Measurements from ENCODE around the gene CFAP61. TPM values are rescaled to one million over a fixed set of nuclear protein-coding genes. Genes with fewer than 3 reads are reported as not detected.

The CFAP61 gene
- total RNA-seq, 4 donors from 2014 or later = 0.19 to 1.4 (median 1.1) TPM

DNA sequence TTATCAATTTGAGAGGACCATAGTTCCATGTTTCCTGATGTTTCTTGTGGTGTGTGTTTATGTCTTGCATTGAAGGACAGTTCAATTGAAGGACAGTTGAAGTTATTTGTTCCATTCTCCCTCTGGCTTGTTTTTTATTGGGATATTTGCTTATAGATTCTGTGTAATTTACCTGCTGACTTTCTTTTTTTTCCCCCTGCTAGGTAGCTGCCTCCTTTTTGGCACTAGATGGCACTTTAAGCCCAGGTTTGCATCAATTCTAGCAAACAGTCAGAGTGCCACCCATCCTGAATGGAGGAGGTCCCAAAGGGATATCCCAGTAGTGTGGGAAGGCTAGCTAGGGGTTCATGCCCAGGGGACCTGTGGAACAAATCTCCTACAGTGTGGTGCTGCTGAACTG, 78.1 kb downstream of the CFAP61 start:
- intact Hi-C loops (cut with DNase I; ENCODE audit: low total_unique reads) = no loop called here
- DNase-seq (ENCODE audit: low spot score in 2 of 2) = no peak
- TF ChIP-seq, protein P1, sequence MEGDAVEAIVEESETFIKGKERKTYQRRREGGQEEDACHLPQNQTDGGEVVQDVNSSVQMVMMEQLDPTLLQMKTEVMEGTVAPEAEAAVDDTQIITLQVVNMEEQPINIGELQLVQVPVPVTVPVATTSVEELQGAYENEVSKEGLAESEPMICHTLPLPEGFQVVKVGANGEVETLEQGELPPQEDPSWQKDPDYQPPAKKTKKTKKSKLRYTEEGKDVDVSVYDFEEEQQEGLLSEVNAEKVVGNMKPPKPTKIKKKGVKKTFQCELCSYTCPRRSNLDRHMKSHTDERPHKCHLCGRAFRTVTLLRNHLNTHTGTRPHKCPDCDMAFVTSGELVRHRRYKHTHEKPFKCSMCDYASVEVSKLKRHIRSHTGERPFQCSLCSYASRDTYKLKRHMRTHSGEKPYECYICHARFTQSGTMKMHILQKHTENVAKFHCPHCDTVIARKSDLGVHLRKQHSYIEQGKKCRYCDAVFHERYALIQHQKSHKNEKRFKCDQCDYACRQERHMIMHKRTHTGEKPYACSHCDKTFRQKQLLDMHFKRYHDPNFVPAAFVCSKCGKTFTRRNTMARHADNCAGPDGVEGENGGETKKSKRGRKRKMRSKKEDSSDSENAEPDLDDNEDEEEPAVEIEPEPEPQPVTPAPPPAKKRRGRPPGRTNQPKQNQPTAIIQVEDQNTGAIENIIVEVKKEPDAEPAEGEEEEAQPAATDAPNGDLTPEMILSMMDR (IDR thresholded peaks at IDR 0.05) = no peak
- TF ChIP-seq POLR2A (IDR thresholded peaks at IDR 0.05) = no peak
- no peak overlapping the region for H3K4me3 ChIP-seq (ENCODE audit: low read depth, poor library complexity, severe bottlenecking)

DNA sequence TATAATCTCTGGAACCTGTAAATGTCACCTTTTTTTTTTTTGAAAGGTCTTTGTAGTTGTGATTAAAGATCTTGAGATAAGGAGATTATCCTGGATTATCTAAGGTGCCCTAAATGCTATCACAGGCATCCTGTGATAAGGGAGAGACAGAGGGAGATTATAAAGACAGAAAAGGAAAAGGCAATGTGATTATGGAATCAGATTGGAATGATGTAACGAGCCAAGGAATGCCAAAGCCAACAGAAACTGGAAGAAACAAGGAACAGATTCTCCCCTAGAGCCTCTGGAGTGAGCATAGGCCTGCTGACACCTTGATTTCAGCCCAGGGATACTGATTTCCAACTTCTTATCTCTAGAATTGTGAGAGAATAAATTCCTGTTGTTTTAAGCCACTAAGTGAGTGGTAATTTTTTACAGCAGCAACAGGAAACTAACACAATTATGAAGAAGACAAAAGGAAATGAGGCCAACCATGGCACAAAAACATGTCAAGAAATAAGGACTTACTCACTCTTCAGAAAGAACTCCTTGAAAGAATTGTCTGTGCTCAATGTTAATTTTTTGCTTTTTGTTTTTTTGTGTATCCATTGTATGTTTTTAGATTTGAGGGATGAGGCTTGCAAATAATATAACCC, 82.7 kb downstream of the CFAP61 start:
- no peak for TF ChIP-seq POLR2A (IDR thresholded peaks at IDR 0.05)
- TF ChIP-seq, protein P1 (IDR thresholded peaks at IDR 0.05) = no peak
- no peak for DNase-seq (ENCODE audit: low spot score in 2 of 2)
- H3K4me3 ChIP-seq (ENCODE audit: low read depth, poor library complexity, severe bottlenecking) = no peak overlapping the region
- intact Hi-C loops (cut with DNase I; ENCODE audit: low total_unique reads) = no loop called here
- 8 to 22% methylated on average over 1 of the region's 1 CpG for WGBS, 2 donors

DNA sequence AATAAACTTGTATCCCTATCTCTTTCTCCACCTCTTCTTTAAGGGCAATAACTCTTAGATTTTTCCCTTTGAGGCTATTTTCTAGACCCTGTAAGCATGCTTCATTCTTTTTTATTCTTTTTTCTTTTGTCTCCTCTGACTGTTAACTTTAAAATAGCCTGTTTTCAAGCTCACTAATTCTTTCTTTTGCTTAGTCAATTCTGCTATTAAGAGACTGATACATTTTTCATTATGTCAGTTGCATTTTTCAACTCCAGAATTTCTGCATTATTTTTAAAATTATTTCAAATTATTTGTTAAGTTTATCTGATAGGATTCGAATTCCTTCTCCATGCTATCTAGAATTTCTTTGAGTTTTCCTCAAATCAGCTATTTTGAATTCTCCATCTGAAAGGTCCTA, 84.0 kb downstream of the CFAP61 start:
- no peak for DNase-seq (ENCODE audit: low spot score in 2 of 2)
- intact Hi-C loops (cut with DNase I; ENCODE audit: low total_unique reads) = no loop called here
- no peak for TF ChIP-seq POLR2A (IDR thresholded peaks at IDR 0.05)
- TF ChIP-seq, protein P1 (IDR thresholded peaks at IDR 0.05) = no peak
- H3K4me3 ChIP-seq (ENCODE audit: low read depth, poor library complexity, severe bottlenecking) = no peak overlapping the region
- WGBS, 2 donors = 65 to 97% methylated on average over 1 of the region's 1 CpG

DNA sequence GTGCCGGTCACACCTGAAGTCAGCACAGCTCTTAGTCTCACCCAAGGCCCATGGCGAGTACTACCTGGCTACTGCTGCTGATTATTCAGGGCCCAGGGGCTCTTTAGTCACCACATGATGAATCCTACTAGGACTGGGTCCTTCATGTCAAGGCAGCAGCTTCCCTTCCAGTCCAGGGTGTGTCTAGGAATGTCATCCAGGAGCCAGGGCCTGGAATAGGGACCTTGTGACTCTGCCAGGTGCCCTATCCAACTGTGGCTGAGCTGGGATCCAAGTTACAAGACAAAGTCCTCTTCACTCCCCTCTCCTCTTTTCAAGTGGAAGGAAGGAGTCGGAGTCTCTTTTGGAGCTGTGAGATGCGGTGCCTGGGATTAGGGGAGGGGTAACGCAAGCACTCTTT, 85.5 kb downstream of the CFAP61 start:
- no peak for DNase-seq (ENCODE audit: low spot score in 2 of 2)
- no peak overlapping the region for H3K4me3 ChIP-seq (ENCODE audit: low read depth, poor library complexity, severe bottlenecking)
- TF ChIP-seq, protein P1 (IDR thresholded peaks at IDR 0.05) = no peak
- no peak for TF ChIP-seq POLR2A (IDR thresholded peaks at IDR 0.05)
- intact Hi-C loops (cut with DNase I; ENCODE audit: low total_unique reads) = no loop called here
- 80 to 83% methylated on average over 5 of the region's 5 CpGs for WGBS, 2 donors

DNA sequence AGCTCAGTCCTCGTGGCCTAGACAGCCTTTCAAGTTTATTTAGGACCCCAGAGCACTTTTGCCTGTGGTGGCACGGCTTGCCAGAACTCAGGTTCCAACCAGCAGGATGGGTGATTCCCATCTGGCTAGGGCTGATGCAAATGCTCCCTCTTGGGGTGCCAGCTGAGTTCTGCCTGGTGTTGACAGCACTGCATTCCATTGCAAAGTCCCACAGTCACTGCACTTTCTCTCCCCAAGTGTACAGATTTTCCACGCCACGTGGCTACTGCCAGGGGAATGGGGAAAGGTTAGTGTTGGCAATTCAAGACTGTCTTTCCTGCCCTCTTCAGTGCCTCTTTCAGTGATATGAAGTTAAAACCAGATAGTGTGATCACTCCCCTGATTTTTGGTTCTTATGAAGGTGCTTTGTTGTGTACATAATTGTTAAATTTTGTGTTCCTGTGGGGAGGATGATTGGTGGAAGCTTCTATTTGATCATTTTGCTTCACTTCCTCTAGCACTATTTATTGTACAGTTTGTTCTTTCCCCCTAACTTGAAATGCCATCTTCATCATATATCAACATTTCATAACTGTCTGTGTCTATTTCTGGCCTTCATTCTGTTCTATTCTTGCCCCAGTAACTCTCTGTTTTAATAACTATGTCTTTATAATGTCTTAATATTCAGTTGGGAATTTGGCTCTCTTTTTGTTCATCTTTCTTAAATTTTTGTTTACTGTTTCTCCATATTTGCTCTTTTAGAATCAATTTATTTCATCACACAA, 86.2 kb downstream of the CFAP61 start:
- TF ChIP-seq, protein P1 (IDR thresholded peaks at IDR 0.05) = no peak
- no peak for TF ChIP-seq POLR2A (IDR thresholded peaks at IDR 0.05)
- no peak for DNase-seq (ENCODE audit: low spot score in 2 of 2)
- H3K4me3 ChIP-seq (ENCODE audit: low read depth, poor library complexity, severe bottlenecking) = no peak overlapping the region
- WGBS, 2 donors = 48 to 68% methylated on average over 4 of the region's 4 CpGs
- intact Hi-C loops (cut with DNase I; ENCODE audit: low total_unique reads) = no loop called here
